GM13976 (cell line): ENCODE data around the gene CLCNKA.
"Not testable (repeated sequence)": the region's sequence is repeated elsewhere in the genome, so short reads cannot be mapped to it uniquely, and the experiment has no call there.

Source experiments
- DNase-seq: peaks from one replicate; pipeline ENCODE4 v3.0.0; 2012; ENCODE audit warnings: low spot score
- in situ Hi-C: fragments of 300-500 bp; cut with MboI; formaldehyde crosslinking; loops from one replicate; pipeline ENCODE4 v1.12.0; 2022; ENCODE audit warnings: low sequenced_read_pairs, mixed read lengths, inconsistent platforms; ENCODE audit not compliant: unreplicated experiment
- TF ChIP-seq, protein P1 (sequence below): IDR thresholded peaks from 2 replicates; pipeline ENCODE4 v1.5.1; 2012; ENCODE audit warnings: borderline replicate concordance, mild to moderate bottlenecking; ENCODE audit not compliant: insufficient read depth; ENCODE audit errors: extremely low read depth, missing control alignments, control extremely low read depth

The CLCNKA gene

GRCh38 chr1:16032388-16033102, 10.7 kb downstream of the CLCNKA start:
- peak; percentile 93 for DNase-seq
- in situ Hi-C loops, result no loop called here
- TF ChIP-seq, protein P1, sequence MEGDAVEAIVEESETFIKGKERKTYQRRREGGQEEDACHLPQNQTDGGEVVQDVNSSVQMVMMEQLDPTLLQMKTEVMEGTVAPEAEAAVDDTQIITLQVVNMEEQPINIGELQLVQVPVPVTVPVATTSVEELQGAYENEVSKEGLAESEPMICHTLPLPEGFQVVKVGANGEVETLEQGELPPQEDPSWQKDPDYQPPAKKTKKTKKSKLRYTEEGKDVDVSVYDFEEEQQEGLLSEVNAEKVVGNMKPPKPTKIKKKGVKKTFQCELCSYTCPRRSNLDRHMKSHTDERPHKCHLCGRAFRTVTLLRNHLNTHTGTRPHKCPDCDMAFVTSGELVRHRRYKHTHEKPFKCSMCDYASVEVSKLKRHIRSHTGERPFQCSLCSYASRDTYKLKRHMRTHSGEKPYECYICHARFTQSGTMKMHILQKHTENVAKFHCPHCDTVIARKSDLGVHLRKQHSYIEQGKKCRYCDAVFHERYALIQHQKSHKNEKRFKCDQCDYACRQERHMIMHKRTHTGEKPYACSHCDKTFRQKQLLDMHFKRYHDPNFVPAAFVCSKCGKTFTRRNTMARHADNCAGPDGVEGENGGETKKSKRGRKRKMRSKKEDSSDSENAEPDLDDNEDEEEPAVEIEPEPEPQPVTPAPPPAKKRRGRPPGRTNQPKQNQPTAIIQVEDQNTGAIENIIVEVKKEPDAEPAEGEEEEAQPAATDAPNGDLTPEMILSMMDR, result peak; percentile 93

GRCh38 chr1:16033103-16033632, 11.3 kb downstream of the CLCNKA start:
- DNase-seq, in situ Hi-C loops: not testable (repeated sequence)

DNA sequence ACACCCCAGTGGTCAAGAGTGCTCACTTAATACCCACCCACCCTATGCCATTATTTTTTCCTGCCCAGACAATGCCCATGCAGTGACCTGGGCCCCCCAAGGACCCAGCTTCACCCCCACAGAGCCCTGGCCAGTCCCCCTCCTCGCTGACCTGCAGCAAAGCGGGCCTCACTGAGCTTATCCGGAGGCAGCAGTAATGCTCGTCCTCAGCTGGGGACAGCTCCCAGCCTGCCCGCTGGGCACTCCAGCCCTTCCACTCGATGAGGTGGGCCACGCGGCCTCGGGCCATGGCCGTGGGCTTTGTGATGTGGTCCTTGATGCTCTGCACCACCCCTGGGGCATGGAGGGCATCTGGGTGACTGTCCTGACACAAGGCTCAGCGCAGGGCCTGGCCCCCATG, 14.6 kb downstream of the CLCNKA start:
- in situ Hi-C loops, result not testable (repeated sequence)

DNA sequence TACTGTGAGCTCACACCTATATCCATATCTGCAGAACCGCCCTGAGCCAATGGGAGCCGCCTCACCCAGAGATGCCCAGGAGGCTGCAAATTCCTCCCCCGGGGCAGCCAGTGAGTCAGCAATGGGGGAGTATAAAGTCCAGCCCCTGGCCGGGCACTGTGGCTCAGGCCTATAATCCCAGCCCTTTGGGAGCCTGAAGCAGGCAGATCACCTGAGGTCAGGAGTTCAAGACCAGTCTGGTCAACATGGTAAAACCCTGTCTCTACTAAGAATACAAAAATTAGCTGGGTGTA, 16.7 kb downstream of the CLCNKA start:
- DNase-seq, result no peak

More for the DNA sequence above, 14.6 kb downstream of the CLCNKA start:
- DNase-seq, result not testable (repeated sequence)

DNA sequence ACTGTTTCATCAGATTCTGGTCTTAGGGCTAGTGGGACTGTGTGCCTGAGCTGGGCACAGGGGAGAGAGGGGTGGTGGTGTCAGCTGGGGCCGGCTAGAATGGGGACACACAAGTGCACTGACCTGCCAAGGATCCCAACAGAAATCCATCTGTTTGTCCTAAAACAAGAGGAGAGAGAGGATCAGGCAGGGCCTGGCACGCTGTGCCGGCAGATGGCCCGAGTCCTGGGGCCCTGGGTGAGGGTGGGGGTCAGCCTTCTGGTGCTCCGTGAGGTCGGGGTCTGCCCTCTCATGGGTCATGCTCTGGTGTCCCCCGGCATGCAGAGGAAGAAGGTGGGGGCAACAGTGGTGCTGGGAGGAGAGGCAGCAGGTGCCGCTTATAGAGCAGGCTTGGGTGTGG, 18.0 kb downstream of the CLCNKA start:
- DNase-seq, in situ Hi-C loops: not testable (repeated sequence)

More for the DNA sequence above, 16.7 kb downstream of the CLCNKA start:
- TF ChIP-seq, protein P1, result no peak
- in situ Hi-C loops, result no loop called here

DNA sequence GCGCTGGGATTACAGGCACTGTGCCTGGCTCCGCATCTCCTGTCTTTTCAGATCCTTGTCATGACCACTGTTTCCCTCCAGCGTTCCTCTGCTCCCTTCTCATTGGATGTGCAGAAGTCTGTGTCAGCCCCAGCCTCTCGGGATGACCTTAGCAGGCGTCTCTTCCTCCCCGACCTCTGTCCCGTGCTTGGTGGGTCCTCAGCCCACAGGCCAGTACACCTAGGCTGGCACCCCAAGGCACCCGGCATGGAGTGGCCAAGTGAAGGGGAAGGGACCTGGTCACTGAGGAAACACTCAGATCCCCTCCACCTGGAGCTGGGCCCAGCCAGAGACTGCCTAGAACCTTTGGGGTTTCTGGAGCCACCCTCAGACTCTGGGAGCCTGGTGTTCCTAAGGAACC, 19.4 kb downstream of the CLCNKA start:
- in situ Hi-C loops, result no loop called here
- no peak for DNase-seq
- TF ChIP-seq, protein P1, result no peak

DNA sequence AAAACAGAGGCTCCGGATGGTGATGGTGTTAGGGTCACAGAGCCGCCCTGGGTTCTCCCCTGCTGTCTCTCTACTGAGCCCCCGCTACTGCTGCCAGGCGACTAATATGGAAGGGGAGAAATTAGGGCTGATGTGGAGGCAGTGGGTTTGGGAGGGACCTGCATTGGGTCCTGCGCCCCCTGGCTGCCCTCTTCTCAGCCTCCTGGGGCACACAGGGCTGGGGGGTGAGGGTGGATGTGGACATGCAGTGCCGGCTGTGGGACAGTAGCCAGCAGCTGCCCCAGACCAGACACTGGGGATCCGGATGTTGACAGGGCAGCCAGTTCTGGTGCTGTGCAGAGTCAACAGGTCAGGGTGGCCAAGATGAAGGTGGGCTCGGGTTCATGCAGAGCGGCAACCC, 20.3 kb downstream of the CLCNKA start:
- no peak for DNase-seq
- TF ChIP-seq, protein P1, result no peak
- in situ Hi-C loops, result no loop called here

- DNase-seq, in situ Hi-C loops: not testable (repeated sequence)
Observed at GRCh38 chr1:16042654-16043053, 20.8 kb downstream of the CLCNKA start.

GRCh38 chr1:16043521-16043920, 21.7 kb downstream of the CLCNKA start, which contains the start of gene CLCNKB:
Gene CLCNKB (plus strand): TSS chr1:16043782. CDS start chr1:16044493, 711 bp downstream.
- DNase-seq, result no peak
- TF ChIP-seq, protein P1, result no peak
- in situ Hi-C loops, result no loop called here
